Body of pancreas (tissue), 4 donors: Measurements from ENCODE around the gene GOLGA8B. TPM values are rescaled to one million over a fixed set of nuclear protein-coding genes. Genes with fewer than 3 reads are reported as not detected.

Experiments used
- ATAC-seq: fragments of 150-250 bp; one replicate; pipeline ENCODE4 v1.9.1; 2016
- DNase-seq, 4 donors: peaks; one replicate each; pipeline ENCODE4 v3.0.0-alpha.2; 2019
- H3K27ac ChIP-seq, 4 donors: fragments of 200-600 bp; sonication (generic); 1 replicate in 3 of 4; 2 replicates in 1 of 4; pipeline versions ENCODE4 v1.5.1 to v1.6.1; 2016 to 2019; ENCODE audit warnings: mild to moderate bottlenecking in 1 of 4, mixed read lengths in 1 of 4, moderate library complexity in 1 of 4
- H3K27me3 ChIP-seq, 2 donors: fragments of 200-600 bp; sonication (generic); one replicate each; pipeline ENCODE4 v1.6.0; 2016; ENCODE audit warnings: mild to moderate bottlenecking in 1 of 2
- H3K36me3 ChIP-seq, 2 donors: fragments of 200-600 bp; sonication (generic); replicated peaks in 1 of 2; 2 replicates each; pipeline ENCODE4 v1.5.1; 2016; ENCODE audit warnings: low read depth in 2 of 2; ENCODE audit not compliant: insufficient read depth in 1 of 2
- H3K4me1 ChIP-seq: fragments of 200-600 bp; sonication (generic); one replicate; pipeline ENCODE4 v1.6.0; 2016
- H3K4me3 ChIP-seq, 2 donors: fragments of 200-600 bp; sonication (generic); 1 replicate in 1 of 2; 2 replicates in 1 of 2; pipeline ENCODE4 v1.5.1; 2016 to 2019
- H3K9me3 ChIP-seq, 3 donors: fragments of 200-600 bp; sonication (generic); 1 replicate in 2 of 3; 2 replicates in 1 of 3; pipeline ENCODE4 v1.5.1; 2016
- POLR2A ChIP-seq, 3 donors: fragments of 450-650 bp; IDR thresholded peaks; one replicate each; pipeline ENCODE4 v1.6.1; 2016; ENCODE audit warnings: antibody characterized with exemption in 3 of 3, mild to moderate bottlenecking in 2 of 3
- WGBS, 2 donors: methylation state at CpG; one replicate each; pipeline ENCODE4 v1.1.5; 2017; 5-methylcytosine and 5-hydroxymethylcytosine counted together
- intact Hi-C: fragments of 100-400 bp; cut with DNase I; formaldehyde crosslinking; loops from one replicate; pipeline ENCODE4 v1.15.1; 2023
- total RNA-seq, 2 donors: library from RNA; depleted of rRNA; stranded (reverse); fragments of >200 nt; gene quantifications; one replicate each; pipeline ENCODE4 v1.1.0, GENCODE V29; 2016
- TF ChIP-seq, protein P1 (sequence below), 7 experiments: fragments of 450-650 bp in 4 of 7; fragments of 200-600 bp in 3 of 7; sonication (generic) in 3 of 7; IDR thresholded peaks; one replicate each; pipeline ENCODE4 v1.5.1; 2016 to 2019; ENCODE audit warnings: antibody characterized with exemption in 7 of 7

The GOLGA8B gene
- total RNA-seq, 2 donors from 2014 or later = 214 to 709 TPM

DNA sequence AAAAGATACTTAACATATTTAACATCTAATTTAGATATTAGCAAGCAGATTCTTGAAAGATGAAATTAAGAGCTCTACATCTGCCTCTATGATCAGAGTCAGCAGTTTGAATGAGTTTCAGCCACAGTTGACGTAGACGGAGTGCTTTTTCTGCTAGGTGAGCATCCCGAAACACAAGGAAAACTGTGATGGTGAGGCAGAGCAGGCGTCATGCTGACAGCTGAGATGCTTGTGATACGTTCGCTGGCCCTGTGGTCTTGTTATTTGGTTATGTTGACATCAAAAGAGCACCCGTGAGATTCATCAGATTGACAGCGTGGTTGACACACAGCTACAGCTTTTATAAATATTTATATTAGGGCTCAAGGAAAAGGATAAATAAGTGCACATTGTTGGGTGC, 19.6 kb upstream of the GOLGA8B start:
- DNase-seq = no peak
- no peaks in the 10 kb centered on the region for H3K27me3 ChIP-seq
- 37 to 43% methylated on average over 8 of the region's 8 CpGs for WGBS, 2 donors
- H3K4me1 ChIP-seq = no peaks in the 10 kb centered on the region
- intact Hi-C loops = no loop called here
- H3K9me3 ChIP-seq = no peaks in the 10 kb centered on the region
- H3K27ac ChIP-seq = no peak overlapping the region
- no peak overlapping the region for H3K4me3 ChIP-seq
- no peaks in the 10 kb centered on the region for H3K36me3 ChIP-seq
- TF ChIP-seq POLR2A (IDR thresholded peaks at IDR 0.05) = no peak
- TF ChIP-seq, protein P1, sequence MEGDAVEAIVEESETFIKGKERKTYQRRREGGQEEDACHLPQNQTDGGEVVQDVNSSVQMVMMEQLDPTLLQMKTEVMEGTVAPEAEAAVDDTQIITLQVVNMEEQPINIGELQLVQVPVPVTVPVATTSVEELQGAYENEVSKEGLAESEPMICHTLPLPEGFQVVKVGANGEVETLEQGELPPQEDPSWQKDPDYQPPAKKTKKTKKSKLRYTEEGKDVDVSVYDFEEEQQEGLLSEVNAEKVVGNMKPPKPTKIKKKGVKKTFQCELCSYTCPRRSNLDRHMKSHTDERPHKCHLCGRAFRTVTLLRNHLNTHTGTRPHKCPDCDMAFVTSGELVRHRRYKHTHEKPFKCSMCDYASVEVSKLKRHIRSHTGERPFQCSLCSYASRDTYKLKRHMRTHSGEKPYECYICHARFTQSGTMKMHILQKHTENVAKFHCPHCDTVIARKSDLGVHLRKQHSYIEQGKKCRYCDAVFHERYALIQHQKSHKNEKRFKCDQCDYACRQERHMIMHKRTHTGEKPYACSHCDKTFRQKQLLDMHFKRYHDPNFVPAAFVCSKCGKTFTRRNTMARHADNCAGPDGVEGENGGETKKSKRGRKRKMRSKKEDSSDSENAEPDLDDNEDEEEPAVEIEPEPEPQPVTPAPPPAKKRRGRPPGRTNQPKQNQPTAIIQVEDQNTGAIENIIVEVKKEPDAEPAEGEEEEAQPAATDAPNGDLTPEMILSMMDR (IDR thresholded peaks at IDR 0.05) = no peak
- no peak for ATAC-seq

DNA sequence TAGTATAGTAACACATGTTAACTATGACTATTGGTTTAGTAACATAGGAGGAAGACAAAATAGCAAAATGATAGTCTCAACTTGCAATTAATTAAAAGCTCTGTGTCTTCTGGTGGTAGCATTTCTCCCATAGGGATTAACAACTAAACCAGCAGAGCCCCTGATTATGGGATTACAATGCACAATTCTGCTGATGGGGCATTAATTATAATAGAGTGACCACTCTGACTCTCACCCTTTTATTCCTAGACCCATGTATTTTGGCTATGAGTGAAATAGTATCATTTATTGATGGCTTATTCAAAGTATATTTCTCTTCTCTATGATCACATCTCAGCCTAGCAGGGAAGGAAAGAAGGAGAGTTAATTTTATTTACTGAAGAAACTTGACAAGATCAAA, 17.5 kb upstream of the GOLGA8B start:
- Histone ChIP-seq H3K27me3 (no peaks in the 10 kb centered on the region), H3K27ac (no peak overlapping the region), H3K4me1 (no peaks in the 10 kb centered on the region), H3K9me3 (no peaks in the 10 kb centered on the region), H3K36me3 (no peaks in the 10 kb centered on the region), H3K4me3 (no peak overlapping the region)
- ATAC-seq (no peak), DNase-seq (no peak)
- TF ChIP-seq, protein P1 (IDR thresholded peaks at IDR 0.05) = no peak
- no peak for TF ChIP-seq POLR2A (IDR thresholded peaks at IDR 0.05)
- intact Hi-C loops = no loop called here

DNA sequence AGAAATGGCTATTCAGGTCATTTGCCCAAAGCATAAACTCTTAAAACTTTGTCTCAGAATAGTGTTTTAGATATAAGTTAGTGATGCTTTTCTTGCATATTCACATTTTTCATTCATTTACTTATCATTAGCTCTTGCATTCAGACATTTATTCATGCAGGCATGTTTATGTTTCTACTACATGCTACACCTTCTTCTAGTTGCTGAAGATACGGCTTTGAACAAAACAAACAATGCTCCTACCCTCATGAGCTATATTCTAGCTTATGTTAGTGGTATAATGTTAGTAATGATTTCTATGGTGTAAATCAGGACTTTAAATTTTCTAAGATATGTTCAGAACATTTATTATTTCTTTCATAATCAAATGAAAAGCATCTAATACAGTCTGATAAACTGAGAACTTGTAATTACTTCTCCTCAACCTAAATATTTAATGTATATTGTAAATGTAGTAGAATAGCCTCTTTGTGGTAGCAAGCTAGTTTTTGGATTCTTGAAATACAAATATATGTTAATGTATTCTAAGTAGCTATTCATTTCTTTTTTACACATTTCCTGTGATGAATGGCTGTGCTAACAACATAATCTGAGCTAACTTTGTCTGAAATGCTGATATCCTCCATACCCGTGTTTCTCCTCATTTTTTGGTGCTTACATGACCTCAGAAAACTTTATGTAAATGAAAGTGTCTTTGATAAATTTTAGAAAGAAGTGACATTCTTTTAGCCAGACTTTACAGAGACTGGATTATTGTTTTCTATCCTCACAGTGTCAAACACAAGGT, 15.5 kb upstream of the GOLGA8B start:
- Histone ChIP-seq H3K4me1 (no peaks in the 10 kb centered on the region), H3K4me3 (no peak overlapping the region), H3K27ac (no peak overlapping the region), H3K9me3 (no peaks in the 10 kb centered on the region), H3K36me3 (no peaks in the 10 kb centered on the region), H3K27me3 (no peaks in the 10 kb centered on the region)
- intact Hi-C loops = no loop called here
- DNase-seq (no peak), ATAC-seq (no peak)
- 58 to 67% methylated on average over 2 of the region's 2 CpGs for WGBS, 2 donors
- TF ChIP-seq, protein P1 (IDR thresholded peaks at IDR 0.05) = no peak
- no peak for TF ChIP-seq POLR2A (IDR thresholded peaks at IDR 0.05)

DNA sequence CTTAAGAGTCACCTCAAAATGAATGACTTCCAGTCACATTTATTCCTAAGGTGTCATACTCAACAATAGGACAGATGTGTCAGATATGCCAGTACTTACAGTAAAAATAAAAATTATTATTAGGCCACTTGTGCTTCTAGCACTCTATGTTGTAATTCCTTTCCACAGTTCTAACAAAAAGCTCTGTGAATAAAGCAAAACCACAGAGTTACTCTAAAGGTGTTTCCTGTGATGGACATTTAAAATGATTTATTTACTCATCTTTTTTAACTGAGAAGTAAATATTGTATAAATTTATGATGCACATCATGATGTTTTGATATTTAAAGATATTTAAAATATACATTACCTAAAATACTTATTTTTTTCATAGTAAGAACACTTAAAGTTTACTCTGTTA, 13.9 kb upstream of the GOLGA8B start:
- Histone ChIP-seq H3K9me3 (no peaks in the 10 kb centered on the region), H3K27me3 (no peaks in the 10 kb centered on the region), H3K4me1 (no peaks in the 10 kb centered on the region), H3K36me3 (no peaks in the 10 kb centered on the region), H3K4me3 (no peak overlapping the region), H3K27ac (no peak overlapping the region)
- DNase-seq (no peak), ATAC-seq (no peak)
- TF ChIP-seq, protein P1 (IDR thresholded peaks at IDR 0.05) = no peak
- TF ChIP-seq POLR2A (IDR thresholded peaks at IDR 0.05) = no peak
- intact Hi-C loops = no loop called here

DNA sequence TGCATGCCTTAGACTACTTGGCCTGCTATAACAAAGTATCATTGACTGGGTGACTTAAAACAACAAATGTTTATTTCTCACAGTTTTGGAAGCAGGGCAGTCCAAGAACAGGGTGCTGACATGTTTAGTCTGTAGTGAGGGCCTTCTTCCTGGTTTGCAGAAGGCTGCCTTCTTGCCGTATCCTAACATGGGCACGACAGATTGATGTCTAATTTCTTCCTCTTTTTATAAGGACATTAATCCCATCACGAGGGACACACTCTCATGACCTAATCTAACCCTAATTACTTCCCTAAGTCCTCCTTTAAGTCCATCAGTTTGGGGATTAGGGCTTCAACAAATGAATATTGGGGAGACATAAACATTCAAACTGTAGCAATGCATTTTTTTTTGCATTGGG, 10.9 kb upstream of the GOLGA8B start:
- H3K9me3 ChIP-seq = no peaks in the 10 kb centered on the region
- no peak overlapping the region for H3K4me3 ChIP-seq
- intact Hi-C loops = no loop called here
- TF ChIP-seq, protein P1 (IDR thresholded peaks at IDR 0.05) = no peak
- TF ChIP-seq POLR2A (IDR thresholded peaks at IDR 0.05) = no peak
- H3K36me3 ChIP-seq = no peaks in the 10 kb centered on the region
- 36 to 46% methylated on average over 3 of the region's 3 CpGs for WGBS, 2 donors
- ATAC-seq (no peak), DNase-seq (no peak)
- no peak overlapping the region for H3K27ac ChIP-seq
- H3K4me1 ChIP-seq = no peaks in the 10 kb centered on the region
- no peaks in the 10 kb centered on the region for H3K27me3 ChIP-seq
